SK-N-SH (cell line): ENCODE results near the gene ADAMTS14.

Experiments used
- ELF1 ChIP-seq: IDR thresholded peaks from 2 replicates; pipeline ENCODE4 v1.4.0; 2012
- GATA2 ChIP-seq: sonication (generic); formaldehyde crosslinking; IDR thresholded peaks from 2 replicates; pipeline ENCODE4 v1.5.0; 2020; ENCODE audit warnings: mild to moderate bottlenecking, missing genetic modification reagents
- TF ChIP-seq, protein P1 (sequence below): fragments of 200-600 bp; sonication (generic); IDR thresholded peaks from 2 replicates; pipeline ENCODE4 v1.6.1; 2017; ENCODE audit warnings: antibody characterized with exemption, mild to moderate bottlenecking, moderate library complexity
- TF ChIP-seq, protein P2 (sequence below): fragments of 150-350 bp; IDR thresholded peaks from 2 replicates; pipeline ENCODE4 v1.6.1; 2017; ENCODE audit warnings: antibody characterized with exemption, low read length, low read depth, borderline replicate concordance

DNA sequence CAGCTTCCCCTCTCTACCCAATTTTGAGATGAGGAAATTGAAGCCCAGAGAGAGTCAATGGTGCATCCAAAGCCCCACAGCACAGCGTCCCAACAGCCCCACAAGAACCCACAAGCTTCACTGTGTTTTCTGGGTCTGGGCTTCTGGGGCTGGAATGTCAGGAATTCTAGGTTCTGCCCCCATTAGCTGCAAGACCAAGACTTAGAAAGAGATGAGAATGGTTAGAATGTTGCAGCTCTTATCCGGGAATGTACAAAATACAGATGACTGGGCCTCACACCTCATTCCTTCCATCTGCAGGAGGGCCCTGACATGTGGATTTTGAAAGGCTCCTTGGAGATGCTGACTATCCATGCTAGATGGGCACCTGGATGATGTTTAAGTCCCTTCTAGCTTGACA is 137.4 kb downstream of the ADAMTS14 start:
- TF ChIP-seq, protein P1, sequence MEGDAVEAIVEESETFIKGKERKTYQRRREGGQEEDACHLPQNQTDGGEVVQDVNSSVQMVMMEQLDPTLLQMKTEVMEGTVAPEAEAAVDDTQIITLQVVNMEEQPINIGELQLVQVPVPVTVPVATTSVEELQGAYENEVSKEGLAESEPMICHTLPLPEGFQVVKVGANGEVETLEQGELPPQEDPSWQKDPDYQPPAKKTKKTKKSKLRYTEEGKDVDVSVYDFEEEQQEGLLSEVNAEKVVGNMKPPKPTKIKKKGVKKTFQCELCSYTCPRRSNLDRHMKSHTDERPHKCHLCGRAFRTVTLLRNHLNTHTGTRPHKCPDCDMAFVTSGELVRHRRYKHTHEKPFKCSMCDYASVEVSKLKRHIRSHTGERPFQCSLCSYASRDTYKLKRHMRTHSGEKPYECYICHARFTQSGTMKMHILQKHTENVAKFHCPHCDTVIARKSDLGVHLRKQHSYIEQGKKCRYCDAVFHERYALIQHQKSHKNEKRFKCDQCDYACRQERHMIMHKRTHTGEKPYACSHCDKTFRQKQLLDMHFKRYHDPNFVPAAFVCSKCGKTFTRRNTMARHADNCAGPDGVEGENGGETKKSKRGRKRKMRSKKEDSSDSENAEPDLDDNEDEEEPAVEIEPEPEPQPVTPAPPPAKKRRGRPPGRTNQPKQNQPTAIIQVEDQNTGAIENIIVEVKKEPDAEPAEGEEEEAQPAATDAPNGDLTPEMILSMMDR: no peak
- TF ChIP-seq GATA2 (CRISPR knock-in tag) (no peak), ELF1 (no peak)
- TF ChIP-seq, protein P2, sequence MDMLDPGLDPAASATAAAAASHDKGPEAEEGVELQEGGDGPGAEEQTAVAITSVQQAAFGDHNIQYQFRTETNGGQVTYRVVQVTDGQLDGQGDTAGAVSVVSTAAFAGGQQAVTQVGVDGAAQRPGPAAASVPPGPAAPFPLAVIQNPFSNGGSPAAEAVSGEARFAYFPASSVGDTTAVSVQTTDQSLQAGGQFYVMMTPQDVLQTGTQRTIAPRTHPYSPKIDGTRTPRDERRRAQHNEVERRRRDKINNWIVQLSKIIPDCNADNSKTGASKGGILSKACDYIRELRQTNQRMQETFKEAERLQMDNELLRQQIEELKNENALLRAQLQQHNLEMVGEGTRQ: no peak
